GM18526 (cell line): ENCODE data around the gene PRSS53.

ENCODE experiments used
- POLR2A ChIP-seq: IDR thresholded peaks from 3 replicates; pipeline ENCODE4 v1.6.1; 2011; ENCODE audit not compliant: insufficient read length; ENCODE audit errors: extremely low read depth

PRSS53 gene

GRCh38 chr16:31055613-31056012 lies 33.1 kb downstream of the PRSS53 start:
- TF ChIP-seq POLR2A: no peak

- no peak for TF ChIP-seq POLR2A
These were observed 36.6 kb downstream of the PRSS53 start for GRCh38 chr16:31052114-31052513.

- no peak for TF ChIP-seq POLR2A
These were observed 38.3 kb downstream of the PRSS53 start for GRCh38 chr16:31050280-31051030.

GRCh38 chr16:31043898-31044481 lies 44.8 kb downstream of the PRSS53 start:
- no peak for TF ChIP-seq POLR2A

GRCh38 chr16:31043352-31043751 lies 45.4 kb downstream of the PRSS53 start:
- no peak for TF ChIP-seq POLR2A

- no peak for TF ChIP-seq POLR2A
These were observed 45.9 kb downstream of the PRSS53 start for GRCh38 chr16:31042866-31043265.

GRCh38 chr16:31038993-31039392 lies 49.8 kb downstream of the PRSS53 start:
- TF ChIP-seq POLR2A: no peak

- TF ChIP-seq POLR2A: no peak
These were observed 52.1 kb downstream of the PRSS53 start for GRCh38 chr16:31036691-31037090.

GRCh38 chr16:31033709-31034492 lies 54.8 kb downstream of the PRSS53 start:
- TF ChIP-seq POLR2A: peak; percentile 38
